Sigmoid colon (tissue), 7 donors: ENCODE data around the gene GRM8. TPM values are rescaled to one million over a fixed set of nuclear protein-coding genes. Genes with fewer than 3 reads are reported as not detected.

Experiments
- DNase-seq: peaks from one replicate; pipeline ENCODE4 v3.0.0-alpha.2; 2019
- H3K27ac ChIP-seq, 4 donors: fragments of 200-600 bp; sonication (generic); one replicate each; pipeline ENCODE4 v1.5.1; 2016 to 2019; ENCODE audit warnings: mild to moderate bottlenecking in 1 of 4
- H3K27me3 ChIP-seq, 3 donors: fragments of 200-600 bp; sonication (generic); one replicate each; pipeline ENCODE4 v1.5.1; 2019; ENCODE audit warnings: mild to moderate bottlenecking in 1 of 3
- H3K36me3 ChIP-seq, 4 donors: fragments of 200-600 bp; sonication (generic); one replicate each; pipeline ENCODE4 v1.5.1; 2016 to 2019
- H3K4me1 ChIP-seq, 4 donors: fragments of 200-600 bp; sonication (generic); one replicate each; pipeline ENCODE4 v1.5.1; 2017 to 2019
- H3K4me3 ChIP-seq, 4 donors: fragments of 200-600 bp; sonication (generic); one replicate each; pipeline ENCODE4 v1.5.1; 2017 to 2019; ENCODE audit warnings: mild to moderate bottlenecking in 2 of 4, moderate library complexity in 1 of 4
- H3K9me3 ChIP-seq, 4 donors: fragments of 200-600 bp in 3 of 4; sonication (generic) in 3 of 4; one replicate each; pipeline versions ENCODE4 v1.5.1 to v1.6.1; 2013 to 2019
- CTCF ChIP-seq, 4 experiments: fragments of 450-650 bp in 3 of 4; fragments of 200-600 bp in 1 of 4; IDR thresholded peaks; one replicate each; pipeline ENCODE4 v1.5.1; 2016 to 2019; ENCODE audit warnings: antibody characterized with exemption in 4 of 4, mild to moderate bottlenecking in 3 of 4, moderate library complexity in 2 of 4
- EP300 ChIP-seq, 4 donors: sonication (generic); formaldehyde crosslinking; IDR thresholded peaks; one replicate each; pipeline ENCODE4 v1.6.1; 2017; ENCODE audit warnings: antibody characterized with exemption in 4 of 4
- POLR2A ChIP-seq, 2 donors: fragments of 450-650 bp; IDR thresholded peaks; one replicate each; pipeline ENCODE4 v1.6.1; 2016; ENCODE audit warnings: antibody characterized with exemption in 2 of 2, mild to moderate bottlenecking in 2 of 2, moderate library complexity in 2 of 2
- POLR2AphosphoS5 ChIP-seq, 4 donors: sonication (generic); formaldehyde crosslinking; IDR thresholded peaks; one replicate each; pipeline ENCODE4 v1.6.1; 2017; ENCODE audit warnings: antibody characterized with exemption in 4 of 4
- WGBS, 2 donors: extraction: QIAGEN DNeasy Blood & Tissue Kit; methylation state at CpG; one replicate each; pipeline ENCODE4 v1.1.7; 2013; 5-methylcytosine and 5-hydroxymethylcytosine counted together
- intact Hi-C: fragments of 100-400 bp; cut with DNase I; formaldehyde crosslinking; loops from one replicate; pipeline ENCODE4 v1.15.1; 2023
- polyA plus RNA-seq, 3 donors: library from polyadenylated mRNA; stranded (reverse); fragments of 200-250 nt; gene quantifications; one replicate each; pipeline ENCODE4 v1.2.3, GENCODE V29; 2013
- total RNA-seq, 4 donors: library from RNA; depleted of rRNA; stranded (reverse); fragments of >200 nt; gene quantifications; one replicate each; pipeline ENCODE4 v1.1.0, GENCODE V29; 2016
- donor health status: healthy with polysubstance abuse.
- donor health status: Bipolar disorder and iron deficiency.
- donor health status: healthy.

The GRM8 gene
- total and polyA plus RNA-seq, 7 donors, result 0.27 to 1.9 (median 0.55) TPM; not detected in 4

- Histone ChIP-seq H3K4me3 (no peak overlapping the region), H3K36me3 (no peaks in the 10 kb centered on the region), H3K27ac (no peak overlapping the region), H3K27me3 (no peaks in the 10 kb centered on the region), H3K4me1 (no peaks in the 10 kb centered on the region), H3K9me3 (no peaks in the 10 kb centered on the region)
- WGBS, 2 donors, result 80 to 83% methylated on average over 2 of the region's 2 CpGs
- TF ChIP-seq POLR2AphosphoS5 (IDR thresholded peaks at IDR 0.05) (no peak), EP300 (IDR thresholded peaks at IDR 0.05) (no peak), POLR2A (IDR thresholded peaks at IDR 0.05) (no peak), CTCF (IDR thresholded peaks at IDR 0.05) (no peak)
- intact Hi-C loops, result no loop called here
- no peak for DNase-seq
Measured at GRCh38 chr7:127080576-127080975, 172.2 kb downstream of the GRM8 start.

- 80 to 82% methylated on average over 3 of the region's 3 CpGs for WGBS, 2 donors
- Histone ChIP-seq H3K4me1 (no peaks in the 10 kb centered on the region), H3K27me3 (no peaks in the 10 kb centered on the region), H3K9me3 (peaks cover 0 to 4% (median 0%) of the 10 kb centered on the region in 4 donors), H3K27ac (no peak overlapping the region), H3K36me3 (no peaks in the 10 kb centered on the region), H3K4me3 (no peak overlapping the region)
- no peak for DNase-seq
- intact Hi-C loops, result no loop called here
- TF ChIP-seq CTCF (IDR thresholded peaks at IDR 0.05), result no peak
Measured at GRCh38 chr7:127066974-127067373, 185.8 kb downstream of the GRM8 start.

GRCh38 chr7:127059475-127059874 is 193.3 kb downstream of the GRM8 start:
- WGBS, 2 donors, result 86 to 89% methylated on average over 6 of the region's 6 CpGs

GRCh38 chr7:127057918-127058317 is 194.8 kb downstream of the GRM8 start:
- H3K36me3 ChIP-seq, result no peaks in the 10 kb centered on the region
- 84 to 90% methylated on average over 9 of the region's 9 CpGs for WGBS, 2 donors
- no peak for TF ChIP-seq POLR2AphosphoS5 (IDR thresholded peaks at IDR 0.05)
- no peak for TF ChIP-seq POLR2A (IDR thresholded peaks at IDR 0.05)
- no peak for TF ChIP-seq CTCF (IDR thresholded peaks at IDR 0.05)
- no peak for TF ChIP-seq EP300 (IDR thresholded peaks at IDR 0.05)
- H3K27ac ChIP-seq, result no peak overlapping the region
- DNase-seq, result no peak
- H3K9me3 ChIP-seq, result no peaks in the 10 kb centered on the region
- H3K27me3 ChIP-seq, result no peaks in the 10 kb centered on the region
- intact Hi-C loops, result no loop called here
- H3K4me3 ChIP-seq, result no peak overlapping the region
- H3K4me1 ChIP-seq, result no peaks in the 10 kb centered on the region

More at GRCh38 chr7:127059475-127059874, 193.3 kb downstream of the GRM8 start:
- Histone ChIP-seq H3K27ac (no peak overlapping the region), H3K4me1 (no peaks in the 10 kb centered on the region), H3K9me3 (peaks cover 0 to 4% (median 0%) of the 10 kb centered on the region in 4 donors), H3K27me3 (no peaks in the 10 kb centered on the region), H3K4me3 (no peak overlapping the region), H3K36me3 (no peaks in the 10 kb centered on the region)
- DNase-seq, result no peak
- TF ChIP-seq EP300 (IDR thresholded peaks at IDR 0.05), result no peak
- no peak for TF ChIP-seq POLR2A (IDR thresholded peaks at IDR 0.05)
- TF ChIP-seq POLR2AphosphoS5 (IDR thresholded peaks at IDR 0.05), result no peak
- no peak for TF ChIP-seq CTCF (IDR thresholded peaks at IDR 0.05)
- intact Hi-C loops, result no loop called here

GRCh38 chr7:127056202-127056601 is 196.5 kb downstream of the GRM8 start:
- Histone ChIP-seq H3K4me1 (no peaks in the 10 kb centered on the region), H3K27me3 (no peaks in the 10 kb centered on the region), H3K27ac (no peak overlapping the region), H3K4me3 (no peak overlapping the region), H3K36me3 (no peaks in the 10 kb centered on the region), H3K9me3 (no peaks in the 10 kb centered on the region)
- DNase-seq, result no peak
- intact Hi-C loops, result no loop called here
- TF ChIP-seq EP300 (IDR thresholded peaks at IDR 0.05) (no peak), CTCF (IDR thresholded peaks at IDR 0.05) (no peak), POLR2A (IDR thresholded peaks at IDR 0.05) (no peak), POLR2AphosphoS5 (IDR thresholded peaks at IDR 0.05) (no peak)
